K562 (cell line): ENCODE results near the gene SLC30A1. TPM values are rescaled to one million over a fixed set of nuclear protein-coding genes. Genes with fewer than 3 reads are reported as not detected.

Experiments
- ATAC-seq: fragments of 200-7000 bp; cut with Tn5 transposase; 3 replicates; pipeline ENCODE4 v1.9.1; 2020; ENCODE audit warnings: moderate library complexity
- BruUV-seq: library from RNA; stranded (reverse); fragments of 400-500 nt; replicated peaks from 2 replicates; lab custom pipeline; 2021; lab: Mats Ljungman, UMichigan
- CTCF ChIA-PET: fragments of 300-600 bp; formaldehyde crosslinking; extraction: SDS; loops from one replicate; lab custom pipeline; 2021; ENCODE audit warnings: low intra/inter-chr PET ratio; lab: Yijun Ruan, JAX
- POLR2A ChIA-PET: fragments of 300-600, 350-650 bp; sonication (Branson Sonifier 250); formaldehyde crosslinking; extraction: SDS; loops from one replicate; lab custom pipeline; 2021; ENCODE audit warnings: antibody characterized with exemption, inconsistent platforms; lab: Yijun Ruan, JAX
- DNase-seq, 4 experiments: peaks; one replicate each; pipeline versions ENCODE4 v3.0.0 to v3.0.0-alpha.2; 2011 to 2018; ENCODE audit warnings: low spot score in 3 of 4, mixed read lengths in 3 of 4; ENCODE audit errors: extremely low read depth in 1 of 4
- FAIRE-seq: peaks from 2 replicates; lab custom pipeline; 2011; peaks lifted over from hg19 to GRCh38; lab: Jason Lieb, UNC
- H2AFZ ChIP-seq: 2 replicates; pipeline ENCODE4 v1.6.0; 2011; ENCODE audit warnings: low read depth, low read length, control low read depth, inconsistent platforms
- H3K27ac ChIP-seq: fragments of 200-600 bp; 3 replicates; pipeline ENCODE4 v1.8.0; 2011; ENCODE audit warnings: low read depth, mild to moderate bottlenecking, control low read depth, inconsistent platforms, low read length, moderate library complexity, mixed read lengths; ENCODE audit errors: extremely low read depth
- H3K27me3 ChIP-seq, 2 experiments: fragments of 300-600 bp in 1 of 2; 2 replicates in 1 of 2; 3 replicates in 1 of 2; pipeline versions ENCODE4 v1.6.0 to v1.8.0; 2011; ENCODE audit warnings: inconsistent platforms in 2 of 2, low read length in 2 of 2, mild to moderate bottlenecking in 1 of 2, mixed read lengths in 1 of 2, moderate library complexity in 1 of 2; ENCODE audit not compliant: control insufficient read depth in 2 of 2, insufficient read depth in 2 of 2
- H3K36me3 ChIP-seq: fragments of 300-600 bp; 3 replicates; pipeline ENCODE4 v1.8.0; 2011; ENCODE audit warnings: mild to moderate bottlenecking, low read length, inconsistent platforms; ENCODE audit not compliant: control insufficient read depth, insufficient read depth
- H3K4me1 ChIP-seq, 2 experiments: fragments of 200-600 bp in 1 of 2; replicated peaks in 1 of 2; 2 replicates in 1 of 2; 3 replicates in 1 of 2; pipeline versions ENCODE4 v1.5.1 to v1.8.0; 2011; ENCODE audit warnings: inconsistent platforms in 2 of 2, low read length in 2 of 2, mild to moderate bottlenecking in 1 of 2, mixed read lengths in 1 of 2, moderate library complexity in 1 of 2; ENCODE audit not compliant: control insufficient read depth in 2 of 2, insufficient read depth in 2 of 2
- H3K4me2 ChIP-seq: 2 replicates; pipeline ENCODE4 v1.6.1; 2011; ENCODE audit warnings: low read length, control low read depth, inconsistent platforms, mixed read lengths; ENCODE audit not compliant: insufficient read depth
- H3K4me3 ChIP-seq: fragments of 200-600 bp; sonication (generic), shearing (Covaris generic); 2 replicates; pipeline ENCODE4 v1.5.1; 2016; ENCODE audit warnings: control low read depth, inconsistent platforms
- H3K79me2 ChIP-seq: fragments of 200-600 bp; 3 replicates; pipeline ENCODE4 v1.8.0; 2011; ENCODE audit warnings: low read length, inconsistent platforms; ENCODE audit not compliant: control insufficient read depth, insufficient read depth
- H3K9ac ChIP-seq, 2 experiments: 2 replicates each; pipeline versions ENCODE4 v1.6.0 to v1.6.1; 2011; ENCODE audit warnings: low read depth in 2 of 2, low read length in 2 of 2, control low read depth in 1 of 2, inconsistent platforms in 1 of 2, mild to moderate bottlenecking in 1 of 2, mixed read lengths in 1 of 2; ENCODE audit not compliant: insufficient read depth in 1 of 2
- H3K9me1 ChIP-seq: one replicate; pipeline ENCODE4 v1.6.0; 2011; ENCODE audit warnings: inconsistent platforms, mild to moderate bottlenecking, low read length, moderate library complexity; ENCODE audit not compliant: control insufficient read depth, insufficient read depth
- H3K9me3 ChIP-seq: replicated peaks from 2 replicates; pipeline ENCODE4 v1.5.1; 2011; ENCODE audit warnings: low read depth, low read length, inconsistent platforms; ENCODE audit not compliant: control insufficient read depth, insufficient read depth
- H4K20me1 ChIP-seq: replicated peaks from 2 replicates; pipeline ENCODE4 v1.6.1; 2011; ENCODE audit warnings: low read length, inconsistent platforms, mixed read lengths; ENCODE audit not compliant: control insufficient read depth, insufficient read depth
- DMBX1 ChIP-seq: fragments of 250-450 bp; sonication (Bioruptor Pico); IDR thresholded peaks from 2 replicates; pipeline ENCODE4 v1.8.0; 2022; ENCODE audit warnings: inconsistent platforms, mild to moderate bottlenecking, moderate library complexity, borderline replicate concordance
- EHMT2 ChIP-seq: fragments of 450-650 bp; IDR thresholded peaks from 2 replicates; pipeline ENCODE4 v1.6.1; 2018; ENCODE audit warnings: antibody characterized with exemption
- PHB2 ChIP-seq: fragments of 450-650 bp; IDR thresholded peaks from 2 replicates; pipeline ENCODE4 v1.6.1; 2017; ENCODE audit warnings: low read depth
- PTRF ChIP-seq: fragments of 450-650 bp; IDR thresholded peaks from 2 replicates; pipeline ENCODE4 v1.6.1; 2016; ENCODE audit warnings: mild to moderate bottlenecking, missing genetic modification characterization, missing compliant biosample characterization
- RBM34 ChIP-seq: fragments of 200-400 bp; formaldehyde crosslinking; IDR thresholded peaks from 2 replicates; pipeline ENCODE4 v1.6.1; 2018; ENCODE audit warnings: low read length, borderline replicate concordance; ENCODE audit not compliant: insufficient read depth
- ZNF354B ChIP-seq: fragments of 250-450 bp; sonication (Bioruptor Pico); IDR thresholded peaks from 2 replicates; pipeline ENCODE4 v1.4.0; 2020
- WGBS: fragments of 100-300 bp; shearing (Covaris generic); methylation state at CpG from one replicate; pipeline ENCODE4 v1.1.6; 2016; ENCODE audit warnings: low coverage, mixed read lengths; ENCODE audit not compliant: insufficient coverage; ENCODE audit errors: missing lambda C conversion rate; 5-methylcytosine and 5-hydroxymethylcytosine counted together
- in situ Hi-C: fragments of 300-500 bp; cut with MboI; formaldehyde crosslinking; loops from 4 replicates; pipeline ENCODE4 v1.15.0; 2018; ENCODE audit warnings: inconsistent platforms, mixed read lengths
- intact Hi-C: fragments of 100-400 bp; cut with micrococcal nuclease; formaldehyde crosslinking; loops from 2 replicates; pipeline ENCODE4 v1.14.2; 2022
- polyA plus RNA-seq, 8 experiments: library from polyadenylated mRNA; depleted of rRNA in 4 of 8; stranded (reverse) in 5 of 8; unstranded in 3 of 8; fragments of >200 nt; fragmentation: Nextera tagmentation in 2 of 8; fragmentation: Illumina TruSeq in 1 of 8; extraction: Ambion mirVana in 2 of 8; extraction: Trizol in 1 of 8; gene quantifications; 2 replicates each; pipeline versions ENCODE4 v1.2.1 to v1.2.3, GENCODE V29; 2011 to 2014; ENCODE audit warnings: inconsistent platforms in 1 of 8, missing spikeins in 1 of 8
- total RNA-seq, 7 experiments: library from RNA; depleted of rRNA in 6 of 7; stranded (reverse); fragments of >200 nt in 6 of 7; fragmentation: Illumina TruSeq in 2 of 7; extraction: Trizol in 2 of 7; gene quantifications; 2 replicates each; pipeline versions ENCODE4 v1.2.1 to v1.2.3, GENCODE V29; 2011 to 2021; ENCODE audit warnings: low replicate concordance in 1 of 7
- TF ChIP-seq, protein P1 (sequence below), 2 experiments: fragments of 450-650 bp in 1 of 2; sonication (generic) in 1 of 2; formaldehyde crosslinking in 1 of 2; IDR thresholded peaks in 1 of 2; conservative IDR thresholded peaks in 1 of 2; 2 replicates each; pipeline versions ENCODE4 v1.6.1 to v1.8.1; 2016 to 2023; ENCODE audit warnings: mild to moderate bottlenecking in 2 of 2, moderate library complexity in 2 of 2, inconsistent platforms in 1 of 2, missing genetic modification reagents in 1 of 2
- TF ChIP-seq, protein P2 (sequence below): sonication (generic); formaldehyde crosslinking; IDR thresholded peaks from 2 replicates; pipeline ENCODE4 v1.8.0; 2022; ENCODE audit warnings: missing genetic modification reagents, mild to moderate bottlenecking, borderline replicate concordance
- TF ChIP-seq, protein P3 (sequence below): fragments of 200-800 bp; sonication (Bioruptor generic); IDR thresholded peaks from 2 replicates; pipeline ENCODE4 v1.6.1; 2017; ENCODE audit warnings: missing genetic modification characterization, missing compliant biosample characterization
- TF ChIP-seq, protein P4 (sequence below): fragments of 450-650 bp; formaldehyde crosslinking; IDR thresholded peaks from 2 replicates; pipeline ENCODE4 v1.4.0; 2022; ENCODE audit warnings: missing genetic modification characterization
- TF ChIP-seq, protein P5 (sequence below): sonication (generic); formaldehyde crosslinking; IDR thresholded peaks from 2 replicates; pipeline ENCODE4 v1.8.0; 2022; ENCODE audit warnings: missing genetic modification reagents, mild to moderate bottlenecking, moderate library complexity, borderline replicate concordance

Gene SLC30A1
- total and polyA plus RNA-seq, 9 of the 15 experiments (the other 6 are each of a cell fraction or from before 2014, with no cell fraction given): 4.1 to 14.4 (median 6.6) TPM

DNA sequence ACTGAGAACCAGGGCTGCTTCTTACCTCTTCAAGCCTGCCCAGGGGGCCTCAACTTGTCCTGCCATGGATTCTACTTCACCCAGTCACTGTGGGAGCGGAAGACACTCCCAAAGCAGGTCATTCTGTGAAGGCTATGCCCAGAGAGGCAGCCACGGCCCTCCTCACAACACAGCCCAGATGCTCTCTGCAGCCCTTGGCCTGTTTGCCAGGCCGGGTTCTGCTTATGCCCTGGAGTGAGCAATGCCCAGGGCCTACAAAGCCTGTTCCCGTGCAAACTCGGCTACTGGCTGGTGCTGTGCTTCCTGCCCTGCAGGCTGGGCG, 33.8 kb upstream of the SLC30A1 start (continued):
- TF ChIP-seq, protein P1, sequence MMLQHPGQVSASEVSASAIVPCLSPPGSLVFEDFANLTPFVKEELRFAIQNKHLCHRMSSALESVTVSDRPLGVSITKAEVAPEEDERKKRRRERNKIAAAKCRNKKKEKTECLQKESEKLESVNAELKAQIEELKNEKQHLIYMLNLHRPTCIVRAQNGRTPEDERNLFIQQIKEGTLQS (IDR thresholded peaks at IDR 0.05): no peak
- TF ChIP-seq, protein P1 (CRISPR knock-in tag; conservative IDR thresholded peaks at IDR 0.05): no peak
- TF ChIP-seq, protein P2, sequence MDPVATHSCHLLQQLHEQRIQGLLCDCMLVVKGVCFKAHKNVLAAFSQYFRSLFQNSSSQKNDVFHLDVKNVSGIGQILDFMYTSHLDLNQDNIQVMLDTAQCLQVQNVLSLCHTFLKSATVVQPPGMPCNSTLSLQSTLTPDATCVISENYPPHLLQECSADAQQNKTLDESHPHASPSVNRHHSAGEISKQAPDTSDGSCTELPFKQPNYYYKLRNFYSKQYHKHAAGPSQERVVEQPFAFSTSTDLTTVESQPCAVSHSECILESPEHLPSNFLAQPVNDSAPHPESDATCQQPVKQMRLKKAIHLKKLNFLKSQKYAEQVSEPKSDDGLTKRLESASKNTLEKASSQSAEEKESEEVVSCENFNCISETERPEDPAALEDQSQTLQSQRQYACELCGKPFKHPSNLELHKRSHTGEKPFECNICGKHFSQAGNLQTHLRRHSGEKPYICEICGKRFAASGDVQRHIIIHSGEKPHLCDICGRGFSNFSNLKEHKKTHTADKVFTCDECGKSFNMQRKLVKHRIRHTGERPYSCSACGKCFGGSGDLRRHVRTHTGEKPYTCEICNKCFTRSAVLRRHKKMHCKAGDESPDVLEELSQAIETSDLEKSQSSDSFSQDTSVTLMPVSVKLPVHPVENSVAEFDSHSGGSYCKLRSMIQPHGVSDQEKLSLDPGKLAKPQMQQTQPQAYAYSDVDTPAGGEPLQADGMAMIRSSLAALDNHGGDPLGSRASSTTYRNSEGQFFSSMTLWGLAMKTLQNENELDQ (CRISPR knock-in tag): no peak

DNA sequence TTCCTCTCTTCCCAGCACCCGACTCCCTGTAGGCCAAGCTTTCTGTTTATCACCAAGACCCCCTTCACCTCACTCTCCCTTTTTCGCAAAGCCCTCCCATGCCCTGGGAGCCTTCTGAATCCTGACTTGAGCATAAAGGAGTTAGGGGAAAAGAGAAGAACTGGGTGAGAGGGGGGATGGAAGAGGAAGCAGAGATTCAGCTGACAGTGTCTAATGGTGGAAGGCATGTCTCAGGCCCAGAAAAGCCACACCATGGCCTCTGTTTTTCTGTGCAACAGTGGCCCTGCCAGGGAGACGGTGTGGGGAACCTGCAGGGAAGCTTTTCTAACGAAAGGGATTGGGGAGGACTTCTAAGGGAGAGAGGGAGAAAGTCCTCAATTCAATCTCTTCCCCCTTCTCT, 32.9 kb upstream of the SLC30A1 start:
- no peak for ATAC-seq
- H3K9me1 ChIP-seq: peaks cover 3% of the 10 kb centered on the region
- POLR2A ChIA-PET: interaction anchor here (0.6 to 1.6 kb wide), 8 partner anchors 13 to 209 kb away, joined by 3 to 5 read pairs (median 3); no protein-coding TSS in a partner anchor
- no peak overlapping the region for H3K4me3 ChIP-seq
- H3K9me3 ChIP-seq: no peaks in the 10 kb centered on the region
- peak overlapping the region; percentile 27 to 62; a peak in 3 of 4 replicates for H3K9ac ChIP-seq
- intact Hi-C loops: loop anchor here (2.0 kb wide), 1 partner anchor 19 kb away; no protein-coding TSS in a partner anchor
- H2AFZ ChIP-seq: peak overlapping the region; percentile 100
- CTCF ChIA-PET: no interaction called here
- H3K4me1 ChIP-seq: peaks cover 67 to 70% of the 10 kb centered on the region in 2 experiments
- FAIRE-seq: no peak
- no TSS peak for BruUV-seq
- DNase-seq: peak in 1 of 4 experiments; percentile 10
- no peak overlapping the region for H3K4me2 ChIP-seq
- H3K79me2 ChIP-seq: 0 out of 3 replicates have a peak, but pooled peaks cover under 1% of the 10 kb centered on the region
- no peaks in the 10 kb centered on the region; a peak in 1 of 5 replicates for H3K27me3 ChIP-seq
- H4K20me1 ChIP-seq: no peaks in the 10 kb centered on the region
- WGBS: 44% methylated on average over 4 of the region's 4 CpGs
- no peaks in the 10 kb centered on the region for H3K36me3 ChIP-seq
- peak overlapping the region; percentile 96; the same call in 2 of the 3 replicates for H3K27ac ChIP-seq
- in situ Hi-C loops: no loop called here
- TF ChIP-seq PHB2 (no peak), RBM34 (no peak), EHMT2 (0 out of 2 replicates have a peak, but pooled peaks have one; percentile 13), DMBX1 (CRISPR knock-in tag) (peak; percentile 44; the same call in 1 of the 2 replicates), PTRF (tag) (peak; percentile 27; the same call in 1 of the 2 replicates), ZNF354B (CRISPR knock-in tag) (no peak)
- TF ChIP-seq, protein P3, sequence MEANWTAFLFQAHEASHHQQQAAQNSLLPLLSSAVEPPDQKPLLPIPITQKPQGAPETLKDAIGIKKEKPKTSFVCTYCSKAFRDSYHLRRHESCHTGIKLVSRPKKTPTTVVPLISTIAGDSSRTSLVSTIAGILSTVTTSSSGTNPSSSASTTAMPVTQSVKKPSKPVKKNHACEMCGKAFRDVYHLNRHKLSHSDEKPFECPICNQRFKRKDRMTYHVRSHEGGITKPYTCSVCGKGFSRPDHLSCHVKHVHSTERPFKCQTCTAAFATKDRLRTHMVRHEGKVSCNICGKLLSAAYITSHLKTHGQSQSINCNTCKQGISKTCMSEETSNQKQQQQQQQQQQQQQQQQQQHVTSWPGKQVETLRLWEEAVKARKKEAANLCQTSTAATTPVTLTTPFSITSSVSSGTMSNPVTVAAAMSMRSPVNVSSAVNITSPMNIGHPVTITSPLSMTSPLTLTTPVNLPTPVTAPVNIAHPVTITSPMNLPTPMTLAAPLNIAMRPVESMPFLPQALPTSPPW (CRISPR knock-in tag): no peak
- TF ChIP-seq, protein P4, sequence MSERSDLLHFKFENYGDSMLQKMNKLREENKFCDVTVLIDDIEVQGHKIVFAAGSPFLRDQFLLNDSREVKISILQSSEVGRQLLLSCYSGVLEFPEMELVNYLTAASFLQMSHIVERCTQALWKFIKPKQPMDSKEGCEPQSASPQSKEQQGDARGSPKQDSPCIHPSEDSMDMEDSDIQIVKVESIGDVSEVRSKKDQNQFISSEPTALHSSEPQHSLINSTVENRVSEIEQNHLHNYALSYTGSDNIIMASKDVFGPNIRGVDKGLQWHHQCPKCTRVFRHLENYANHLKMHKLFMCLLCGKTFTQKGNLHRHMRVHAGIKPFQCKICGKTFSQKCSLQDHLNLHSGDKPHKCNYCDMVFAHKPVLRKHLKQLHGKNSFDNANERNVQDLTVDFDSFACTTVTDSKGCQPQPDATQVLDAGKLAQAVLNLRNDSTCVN (CRISPR knock-in tag): no peak
- TF ChIP-seq, protein P5, sequence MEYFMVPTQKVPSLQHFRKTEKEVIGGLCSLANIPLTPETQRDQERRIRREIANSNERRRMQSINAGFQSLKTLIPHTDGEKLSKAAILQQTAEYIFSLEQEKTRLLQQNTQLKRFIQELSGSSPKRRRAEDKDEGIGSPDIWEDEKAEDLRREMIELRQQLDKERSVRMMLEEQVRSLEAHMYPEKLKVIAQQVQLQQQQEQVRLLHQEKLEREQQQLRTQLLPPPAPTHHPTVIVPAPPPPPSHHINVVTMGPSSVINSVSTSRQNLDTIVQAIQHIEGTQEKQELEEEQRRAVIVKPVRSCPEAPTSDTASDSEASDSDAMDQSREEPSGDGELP (CRISPR knock-in tag): peak; percentile 21; the same call in 1 of the 2 replicates
